H9 (cell line): ENCODE data around the gene LFNG. TPM values are rescaled to one million over a fixed set of nuclear protein-coding genes. Genes with fewer than 3 reads are reported as not detected.
A peak's percentile ranks its signal among the peaks of the same experiment; 100 is the strongest.

Experiments
- DNase-seq: peaks from one replicate; pipeline ENCODE4 v3.0.0-alpha.2; 2017
- H2AFZ ChIP-seq: one replicate; pipeline ENCODE4 v1.6.1; 2013; ENCODE audit warnings: mild to moderate bottlenecking, low read length, control low read depth, moderate library complexity
- H2AK5ac ChIP-seq: 2 replicates; pipeline ENCODE4 v1.6.1; 2013; ENCODE audit warnings: low read length, control low read depth, mixed read lengths; ENCODE audit not compliant: insufficient read length
- H2BK120ac ChIP-seq: one replicate; pipeline ENCODE4 v1.6.1; 2013; ENCODE audit warnings: low read depth, mild to moderate bottlenecking, low read length, control low read depth, inconsistent platforms; ENCODE audit not compliant: poor library complexity, severe bottlenecking
- H2BK12ac ChIP-seq: 2 replicates; pipeline ENCODE4 v1.6.1; 2013; ENCODE audit warnings: low read length, control low read depth, mixed read lengths, low read depth; ENCODE audit not compliant: insufficient read length
- H2BK15ac ChIP-seq: 2 replicates; pipeline ENCODE4 v1.6.1; 2013; ENCODE audit warnings: low read depth, low read length, control low read depth
- H2BK20ac ChIP-seq: one replicate; pipeline ENCODE4 v1.6.1; 2013; ENCODE audit warnings: low read depth, mild to moderate bottlenecking, low read length, control low read depth, inconsistent platforms; ENCODE audit not compliant: poor library complexity, severe bottlenecking
- H2BK5ac ChIP-seq: 2 replicates; pipeline ENCODE4 v1.6.1; 2013; ENCODE audit warnings: low read length, control low read depth, mixed read lengths; ENCODE audit not compliant: insufficient read length
- H3K14ac ChIP-seq: 2 replicates; pipeline ENCODE4 v1.6.1; 2013; ENCODE audit warnings: low read length, control low read depth; ENCODE audit not compliant: insufficient read depth
- H3K18ac ChIP-seq: 2 replicates; pipeline ENCODE4 v1.6.1; 2013; ENCODE audit warnings: low read depth, mild to moderate bottlenecking, mixed read lengths, low read length, control low read depth; ENCODE audit not compliant: insufficient read length
- H3K23ac ChIP-seq: 2 replicates; pipeline ENCODE4 v1.6.1; 2013; ENCODE audit warnings: low read length, control low read depth, mixed read lengths, low read depth; ENCODE audit not compliant: insufficient read length
- H3K23me2 ChIP-seq: 2 replicates; pipeline ENCODE4 v1.6.1; 2013; ENCODE audit warnings: low read depth, mild to moderate bottlenecking, mixed read lengths, low read length, control low read depth; ENCODE audit not compliant: insufficient read length, poor library complexity, severe bottlenecking
- H3K27ac ChIP-seq: 2 replicates; pipeline ENCODE4 v1.5.1; 2013; ENCODE audit warnings: low read length, control low read depth, mixed read lengths, low read depth; ENCODE audit not compliant: insufficient read length
- H3K27me3 ChIP-seq: 2 replicates; pipeline ENCODE4 v1.6.1; 2013; ENCODE audit warnings: low read length, control low read depth, inconsistent platforms; ENCODE audit not compliant: insufficient read depth
- H3K4ac ChIP-seq: 2 replicates; pipeline ENCODE4 v1.6.1; 2013; ENCODE audit warnings: low read depth, mild to moderate bottlenecking, control low read depth, inconsistent platforms, low read length, moderate library complexity
- H3K4me1 ChIP-seq: 2 replicates; pipeline ENCODE4 v1.6.1; 2013; ENCODE audit warnings: low read length, control low read depth, inconsistent platforms; ENCODE audit not compliant: insufficient read depth
- H3K4me2 ChIP-seq: 2 replicates; pipeline ENCODE4 v1.6.1; 2013; ENCODE audit warnings: low read length, control low read depth, mixed read lengths; ENCODE audit not compliant: insufficient read length, insufficient read depth
- H3K56ac ChIP-seq: 2 replicates; pipeline ENCODE4 v1.6.1; 2013; ENCODE audit warnings: low read depth, mild to moderate bottlenecking, mixed read lengths, low read length, control low read depth; ENCODE audit not compliant: insufficient read length
- H3K79me1 ChIP-seq: 2 replicates; pipeline ENCODE4 v1.6.1; 2013; ENCODE audit warnings: low read depth, mild to moderate bottlenecking, moderate library complexity, low read length, control low read depth, inconsistent platforms; ENCODE audit not compliant: insufficient read depth, poor library complexity, severe bottlenecking
- H3K79me2 ChIP-seq: 2 replicates; pipeline ENCODE4 v1.6.1; 2013; ENCODE audit warnings: low read length, control low read depth, inconsistent platforms; ENCODE audit not compliant: insufficient read depth
- H3K9ac ChIP-seq: 2 replicates; pipeline ENCODE4 v1.6.1; 2013; ENCODE audit warnings: low read length, control low read depth, mixed read lengths; ENCODE audit not compliant: insufficient read length; ENCODE audit errors: extremely low read depth
- H3K9me3 ChIP-seq: one replicate; pipeline ENCODE4 v1.6.1; 2013; ENCODE audit warnings: low read depth, low read length, inconsistent platforms; ENCODE audit not compliant: control insufficient read depth
- H3T11ph ChIP-seq: one replicate; pipeline ENCODE4 v1.6.1; 2013; ENCODE audit warnings: mild to moderate bottlenecking, low read length, control low read depth, inconsistent platforms
- H4K20me1 ChIP-seq: one replicate; pipeline ENCODE4 v1.6.1; 2013; ENCODE audit not compliant: control insufficient read depth, insufficient read length, insufficient read depth
- H4K5ac ChIP-seq: 2 replicates; pipeline ENCODE4 v1.6.1; 2013; ENCODE audit warnings: low read depth, mild to moderate bottlenecking, mixed read lengths, low read length, control low read depth; ENCODE audit not compliant: insufficient read length
- H4K8ac ChIP-seq: replicated peaks from 2 replicates; pipeline ENCODE4 v1.6.1; 2013; ENCODE audit warnings: low read length, control low read depth, mixed read lengths, low read depth; ENCODE audit not compliant: insufficient read length
- H4K91ac ChIP-seq: 2 replicates; pipeline ENCODE4 v1.6.1; 2013; ENCODE audit warnings: low read depth, mild to moderate bottlenecking, moderate library complexity, mixed read lengths, low read length, control low read depth; ENCODE audit not compliant: insufficient read length
- H3K27ac Mint-ChIP-seq, 3 experiments: 2 replicates in 2 of 3; 3 replicates in 1 of 3; pipeline ENCODE4 v1.8.0; 2020 to 2021; ENCODE audit warnings: mixed read lengths in 3 of 3, mild to moderate bottlenecking in 1 of 3, moderate library complexity in 1 of 3
- H3K27me3 Mint-ChIP-seq: 2 replicates; pipeline ENCODE4 v1.8.0; 2021; ENCODE audit warnings: low read depth, mild to moderate bottlenecking, moderate library complexity, mixed read lengths
- H3K36me3 Mint-ChIP-seq, 3 experiments: 2 replicates in 2 of 3; 3 replicates in 1 of 3; pipeline ENCODE4 v1.8.0; 2020 to 2021; ENCODE audit warnings: low read depth in 3 of 3, mixed read lengths in 3 of 3; ENCODE audit not compliant: insufficient read depth in 1 of 3
- H3K4me1 Mint-ChIP-seq, 2 experiments: 2 replicates each; pipeline ENCODE4 v1.8.0; 2020; ENCODE audit warnings: mixed read lengths in 2 of 2
- H3K4me3 Mint-ChIP-seq, 2 experiments: 2 replicates in 1 of 2; 3 replicates in 1 of 2; pipeline ENCODE4 v1.8.0; 2020 to 2021; ENCODE audit warnings: mild to moderate bottlenecking in 2 of 2, mixed read lengths in 2 of 2, moderate library complexity in 1 of 2
- H3K9me3 Mint-ChIP-seq, 2 experiments: 2 replicates in 1 of 2; 3 replicates in 1 of 2; pipeline ENCODE4 v1.8.0; 2020; ENCODE audit warnings: mild to moderate bottlenecking in 2 of 2, mixed read lengths in 2 of 2, moderate library complexity in 1 of 2
- WGBS: extraction: QIAGEN DNeasy Blood & Tissue Kit; methylation state at CpG from one replicate; pipeline ENCODE4 v1.1.7; 2013; ENCODE audit warnings: missing lambda C conversion rate, low lambda C conversion rate, mixed read lengths; ENCODE audit not compliant: insufficient read length; ENCODE audit errors: extremely low coverage; 5-methylcytosine and 5-hydroxymethylcytosine counted together
- total RNA-seq: library from RNA; stranded (reverse); gene quantifications from 2 replicates; pipeline ENCODE4 v1.2.1, GENCODE V29; 2021
- TF ChIP-seq, protein P1 (sequence below): fragments of 200-600 bp; sonication (generic); conservative IDR thresholded peaks from 3 replicates; pipeline ENCODE4 v1.8.0; 2021; ENCODE audit warnings: antibody characterized with exemption, mild to moderate bottlenecking

LFNG gene
- total RNA-seq, 1 experiment from 2014 or later: 52.9 TPM

DNA sequence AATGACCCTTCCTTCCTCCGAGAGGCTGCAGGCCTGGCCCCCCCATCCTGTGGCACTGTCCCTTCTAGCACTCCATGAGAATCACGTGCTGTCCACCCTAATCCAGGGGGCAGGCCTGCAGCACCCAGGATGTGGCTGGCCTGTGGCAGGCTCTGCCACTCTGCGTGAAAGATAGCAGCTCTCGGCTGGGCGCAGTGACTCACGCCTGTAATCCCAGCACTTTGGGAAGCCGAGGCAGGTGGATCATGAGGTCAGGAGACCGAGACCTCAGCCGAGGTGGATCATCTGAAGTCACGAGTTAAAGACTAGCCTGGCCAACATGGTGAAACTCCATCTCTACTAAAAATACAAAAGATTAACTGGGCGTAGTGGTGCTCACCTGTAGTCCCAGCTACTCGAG, 18.9 kb upstream of the LFNG start:
- Histone ChIP-seq H3K4ac (no peak overlapping the region), H4K91ac (no peak overlapping the region), H3K9ac (no peak overlapping the region), H3K56ac (no peak overlapping the region), H4K5ac (no peak overlapping the region), H3K4me2 (no peak overlapping the region), H3K27ac (no peak overlapping the region), H3K4me1 (no peaks in the 10 kb centered on the region; the same call in 1 of the 2 replicates), H3K9me3 (no peaks in the 10 kb centered on the region), H2AK5ac (no peak overlapping the region), H3K79me1 (no peaks in the 10 kb centered on the region), H2BK120ac (no peak overlapping the region), H3K27me3 (no peaks in the 10 kb centered on the region), H3K79me2 (no peaks in the 10 kb centered on the region), H4K20me1 (no peaks in the 10 kb centered on the region), H4K8ac (no peak overlapping the region), H3K18ac (no peak overlapping the region), H2BK5ac (no peak overlapping the region), H2AFZ (no peak overlapping the region), H3T11ph (no peak overlapping the region), H2BK20ac (no peak overlapping the region), H2BK15ac (no peak overlapping the region), H3K23me2 (no peaks in the 10 kb centered on the region), H3K14ac (no peak overlapping the region), H3K23ac (no peak overlapping the region), H2BK12ac (no peak overlapping the region)
- TF ChIP-seq, protein P1, sequence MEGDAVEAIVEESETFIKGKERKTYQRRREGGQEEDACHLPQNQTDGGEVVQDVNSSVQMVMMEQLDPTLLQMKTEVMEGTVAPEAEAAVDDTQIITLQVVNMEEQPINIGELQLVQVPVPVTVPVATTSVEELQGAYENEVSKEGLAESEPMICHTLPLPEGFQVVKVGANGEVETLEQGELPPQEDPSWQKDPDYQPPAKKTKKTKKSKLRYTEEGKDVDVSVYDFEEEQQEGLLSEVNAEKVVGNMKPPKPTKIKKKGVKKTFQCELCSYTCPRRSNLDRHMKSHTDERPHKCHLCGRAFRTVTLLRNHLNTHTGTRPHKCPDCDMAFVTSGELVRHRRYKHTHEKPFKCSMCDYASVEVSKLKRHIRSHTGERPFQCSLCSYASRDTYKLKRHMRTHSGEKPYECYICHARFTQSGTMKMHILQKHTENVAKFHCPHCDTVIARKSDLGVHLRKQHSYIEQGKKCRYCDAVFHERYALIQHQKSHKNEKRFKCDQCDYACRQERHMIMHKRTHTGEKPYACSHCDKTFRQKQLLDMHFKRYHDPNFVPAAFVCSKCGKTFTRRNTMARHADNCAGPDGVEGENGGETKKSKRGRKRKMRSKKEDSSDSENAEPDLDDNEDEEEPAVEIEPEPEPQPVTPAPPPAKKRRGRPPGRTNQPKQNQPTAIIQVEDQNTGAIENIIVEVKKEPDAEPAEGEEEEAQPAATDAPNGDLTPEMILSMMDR: no peak
- peaks cover 41 to 56% of the 10 kb centered on the region in 2 experiments for H3K4me1 Mint-ChIP-seq
- H3K4me3 Mint-ChIP-seq: peak overlapping the region in 1 of 2 experiments; percentile 51; a peak in 3 of 5 replicates
- no peaks in the 10 kb centered on the region; the same call in 1 of the 2 replicates for H3K27me3 Mint-ChIP-seq
- no peaks in the 10 kb centered on the region; a peak in 2 of 5 replicates for H3K9me3 Mint-ChIP-seq
- peak overlapping the region; percentile 89 to 97 (median 92); a peak in 6 of 7 replicates for H3K27ac Mint-ChIP-seq
- no peak for DNase-seq
- WGBS: no CpG with 5 or more reads among the region's 12 CpGs
- H3K36me3 Mint-ChIP-seq: no peaks in the 10 kb centered on the region
